Measurements from ENCODE around the gene SLC35G6. TPM values are rescaled to one million over a fixed set of nuclear protein-coding genes. Genes with fewer than 3 reads are reported as not detected.

The SLC35G6 gene
- total and polyA plus RNA-seq, 2 donors: 0.09 TPM; not detected in 1

DNA sequence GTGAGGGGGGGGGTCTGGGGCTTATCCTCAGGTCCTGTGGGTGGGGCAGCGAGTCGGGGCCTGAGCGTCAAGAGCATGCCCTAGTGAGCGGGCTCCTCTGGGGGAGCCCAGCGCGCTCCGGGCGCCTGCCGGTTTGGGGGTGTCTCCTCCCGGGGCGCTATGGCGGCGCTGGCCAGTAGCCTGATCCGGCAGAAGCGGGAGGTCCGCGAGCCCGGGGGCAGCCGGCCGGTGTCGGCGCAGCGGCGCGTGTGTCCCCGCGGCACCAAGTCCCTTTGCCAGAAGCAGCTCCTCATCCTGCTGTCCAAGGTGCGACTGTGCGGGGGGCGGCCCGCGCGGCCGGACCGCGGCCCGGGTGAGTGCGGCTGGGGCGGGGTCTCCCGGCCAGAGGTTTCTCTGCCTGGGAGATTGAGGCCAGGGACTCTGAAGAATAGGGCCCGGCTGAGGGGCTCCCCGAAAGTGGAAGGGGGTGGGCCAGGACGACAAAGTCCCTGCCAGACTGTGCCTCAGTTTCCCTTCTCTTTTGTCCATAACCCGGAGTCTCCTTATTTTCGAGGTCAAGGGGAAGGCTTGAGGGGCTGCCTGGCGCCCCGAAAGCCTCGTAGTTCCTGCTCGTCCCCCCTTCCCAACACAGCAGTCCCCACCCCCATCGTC is 41.7 kb upstream of the SLC35G6 start, which contains the start of gene FGF11:
Gene FGF11 (plus strand): TSS at position 51 of the 651 bp plus-strand sequence. CDS start 109 bp downstream, at position 160.
- Histone ChIP-seq H3K27ac (ENCODE audit: low read depth in 1 of 2, low read length in 1 of 2) (no peak within 1 kb of the TSS), H3K36me3 (ENCODE audit: control insufficient read depth in 2 of 2, insufficient read depth in 2 of 2, low read length in 1 of 2) (no peaks in the 10 kb centered on the region), H3K9me3 (ENCODE audit: control insufficient read depth in 2 of 2, insufficient read depth in 1 of 2, low read length in 1 of 2) (no peaks in the 10 kb centered on the region), H3K4me1 (ENCODE audit: control insufficient read depth in 2 of 2, insufficient read depth in 2 of 2, low read length in 2 of 2) (peaks cover 33 to 64% of the 10 kb centered on the region in 2 donors), H3K4me3 (ENCODE audit: low read length in 2 of 2) (peak within 1 kb of the TSS; percentile 25 to 43), H3K27me3 (ENCODE audit: control insufficient read depth in 2 of 2, insufficient read depth in 1 of 2, low read length in 1 of 2) (peaks cover 60 to 88% of the 10 kb centered on the region in 2 donors)
- DNase-seq (ENCODE audit: low read depth in 6 of 9, low spot score in 9 of 9): no peak
- WGBS: 5% methylated on average over 50 of the region's 50 CpGs

DNA sequence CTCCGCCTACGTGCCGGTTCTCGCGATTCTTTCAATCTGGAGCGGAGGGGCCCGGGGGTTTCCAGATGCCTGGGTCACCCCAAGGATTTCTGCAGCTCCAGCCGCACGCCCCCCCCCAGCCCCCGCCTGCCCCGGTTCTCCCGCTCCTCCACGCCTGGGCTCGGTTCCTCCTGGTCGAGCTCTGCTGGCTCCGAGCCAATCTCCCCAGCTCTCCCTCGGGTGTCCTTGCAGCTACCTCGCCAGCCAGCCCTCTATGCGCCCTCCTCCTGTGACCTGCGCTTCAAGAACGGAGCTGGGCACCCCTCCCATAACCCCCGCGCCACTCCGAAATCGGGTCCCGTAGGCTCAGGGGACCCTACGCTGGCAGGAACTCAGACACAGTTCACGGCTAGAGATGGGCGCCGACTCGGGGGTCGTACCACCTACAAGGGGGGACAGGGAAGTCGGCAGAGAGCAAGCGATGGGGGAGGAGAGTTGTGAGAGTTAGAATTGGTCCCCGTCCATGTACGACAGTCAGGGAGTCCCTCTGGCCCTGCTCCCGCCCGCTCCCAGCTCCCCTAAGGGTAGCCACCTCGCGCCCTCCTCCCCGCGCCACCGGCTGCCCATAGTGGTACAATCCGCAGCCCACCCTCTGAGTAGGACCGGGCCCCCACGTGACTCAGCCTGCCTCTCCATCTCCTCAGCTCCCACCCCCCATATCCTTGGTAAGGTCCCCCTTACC is 41.0 kb upstream of the SLC35G6 start:
- Histone ChIP-seq H3K9me3 (ENCODE audit: control insufficient read depth in 2 of 2, insufficient read depth in 1 of 2, low read length in 1 of 2) (peaks cover 0 to 3% of the 10 kb centered on the region in 2 donors), H3K4me3 (ENCODE audit: low read length in 2 of 2) (peak overlapping the region; percentile 25), H3K27ac (ENCODE audit: low read depth in 1 of 2, low read length in 1 of 2) (no peak overlapping the region), H3K27me3 (ENCODE audit: control insufficient read depth in 2 of 2, insufficient read depth in 1 of 2, low read length in 1 of 2) (peaks cover 64 to 95% of the 10 kb centered on the region in 2 donors), H3K36me3 (ENCODE audit: control insufficient read depth in 2 of 2, insufficient read depth in 2 of 2, low read length in 1 of 2) (no peaks in the 10 kb centered on the region), H3K4me1 (ENCODE audit: control insufficient read depth in 2 of 2, insufficient read depth in 2 of 2, low read length in 2 of 2) (peaks cover 40 to 70% of the 10 kb centered on the region in 2 donors)
- peak in 2 of 9 donors; percentile 21 to 38 for DNase-seq (ENCODE audit: low read depth in 6 of 9, low spot score in 9 of 9)
- WGBS: 2% methylated on average over 46 of the region's 46 CpGs

DNA sequence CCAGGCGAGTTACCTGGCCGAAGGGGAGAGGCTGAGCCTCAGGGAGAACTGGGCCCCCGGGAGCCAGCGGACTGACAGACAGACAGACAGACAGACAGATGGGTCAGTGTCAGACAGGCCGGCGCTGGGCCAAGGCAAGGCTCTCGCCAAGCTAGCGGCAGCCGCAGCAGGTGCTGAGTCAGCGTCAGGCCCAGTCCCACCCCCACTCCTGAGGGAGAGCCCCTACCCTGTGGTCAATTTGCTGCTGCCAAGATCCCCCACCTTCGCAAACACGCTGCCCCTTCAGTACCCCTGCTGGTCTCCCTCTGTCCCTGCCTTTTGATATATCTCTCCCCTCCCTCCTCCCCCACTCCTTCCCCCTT is 40.4 kb upstream of the SLC35G6 start:
- H3K4me3 ChIP-seq (ENCODE audit: low read length in 2 of 2): peak overlapping the region in 1 of 2 donors; percentile 25
- peaks cover 43 to 70% of the 10 kb centered on the region in 2 donors for H3K4me1 ChIP-seq (ENCODE audit: control insufficient read depth in 2 of 2, insufficient read depth in 2 of 2, low read length in 2 of 2)

DNA sequence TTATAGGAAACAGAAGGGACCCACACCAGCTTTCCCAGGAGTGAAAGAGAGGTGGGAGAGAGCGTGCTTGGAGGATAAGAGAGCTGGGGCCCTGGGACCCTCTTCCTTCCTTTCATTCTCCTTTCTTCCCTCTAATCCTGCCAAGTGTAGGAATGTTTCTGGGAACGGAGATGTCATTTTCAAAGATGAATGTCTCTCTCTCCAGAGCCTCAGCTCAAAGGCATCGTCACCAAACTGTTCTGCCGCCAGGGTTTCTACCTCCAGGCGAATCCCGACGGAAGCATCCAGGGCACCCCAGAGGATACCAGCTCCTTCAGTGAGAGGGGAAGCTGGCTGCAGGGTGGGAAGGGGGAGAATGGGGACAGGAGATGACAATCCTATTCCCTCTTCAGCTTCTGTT is 40.0 kb upstream of the SLC35G6 start:
- H3K4me3 ChIP-seq (ENCODE audit: low read length in 2 of 2): no peak overlapping the region
- H3K4me1 ChIP-seq (ENCODE audit: control insufficient read depth in 2 of 2, insufficient read depth in 2 of 2, low read length in 2 of 2): peaks cover 40 to 70% of the 10 kb centered on the region in 2 donors
- no peak overlapping the region for H3K27ac ChIP-seq (ENCODE audit: low read depth in 1 of 2, low read length in 1 of 2)
- peaks cover 65 to 99% of the 10 kb centered on the region in 2 donors for H3K27me3 ChIP-seq (ENCODE audit: control insufficient read depth in 2 of 2, insufficient read depth in 1 of 2, low read length in 1 of 2)
- no peak for DNase-seq (ENCODE audit: low read depth in 6 of 9, low spot score in 9 of 9)
- no peaks in the 10 kb centered on the region for H3K36me3 ChIP-seq (ENCODE audit: control insufficient read depth in 2 of 2, insufficient read depth in 2 of 2, low read length in 1 of 2)
- H3K9me3 ChIP-seq (ENCODE audit: control insufficient read depth in 2 of 2, insufficient read depth in 1 of 2, low read length in 1 of 2): peaks cover 0 to 7% of the 10 kb centered on the region in 2 donors
- WGBS: 93% methylated on average over 7 of the region's 7 CpGs

More for the DNA sequence above, 40.4 kb upstream of the SLC35G6 start:
- Histone ChIP-seq H3K27me3 (ENCODE audit: control insufficient read depth in 2 of 2, insufficient read depth in 1 of 2, low read length in 1 of 2) (peaks cover 65 to 99% of the 10 kb centered on the region in 2 donors), H3K27ac (ENCODE audit: low read depth in 1 of 2, low read length in 1 of 2) (no peak overlapping the region), H3K36me3 (ENCODE audit: control insufficient read depth in 2 of 2, insufficient read depth in 2 of 2, low read length in 1 of 2) (no peaks in the 10 kb centered on the region), H3K9me3 (ENCODE audit: control insufficient read depth in 2 of 2, insufficient read depth in 1 of 2, low read length in 1 of 2) (peaks cover 0 to 7% of the 10 kb centered on the region in 2 donors)
- DNase-seq (ENCODE audit: low read depth in 6 of 9, low spot score in 9 of 9): peak in 1 of 9 donors; percentile 12
- WGBS: 8% methylated on average over 12 of the region's 12 CpGs

DNA sequence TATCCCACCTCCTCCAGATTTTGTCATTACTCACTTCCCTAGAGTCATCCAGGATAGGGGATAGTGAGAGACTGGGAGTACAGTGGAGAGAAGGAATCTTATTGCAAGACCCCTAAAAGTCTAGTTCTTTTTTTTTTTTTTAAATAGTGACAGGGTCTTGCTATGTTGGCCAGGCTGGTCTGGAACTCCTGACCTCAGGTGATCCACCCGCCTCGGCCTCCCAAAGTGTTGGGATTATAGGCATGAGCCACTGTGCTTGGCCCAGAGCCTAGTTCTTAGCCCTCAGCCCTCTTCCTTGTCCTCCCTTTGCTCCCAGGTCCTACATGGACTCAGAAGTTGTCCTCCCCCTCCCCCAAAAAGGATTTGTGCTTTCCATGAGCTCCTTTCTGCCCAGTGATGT is 39.1 kb upstream of the SLC35G6 start:
- H3K36me3 ChIP-seq (ENCODE audit: control insufficient read depth in 2 of 2, insufficient read depth in 2 of 2, low read length in 1 of 2): no peaks in the 10 kb centered on the region

DNA sequence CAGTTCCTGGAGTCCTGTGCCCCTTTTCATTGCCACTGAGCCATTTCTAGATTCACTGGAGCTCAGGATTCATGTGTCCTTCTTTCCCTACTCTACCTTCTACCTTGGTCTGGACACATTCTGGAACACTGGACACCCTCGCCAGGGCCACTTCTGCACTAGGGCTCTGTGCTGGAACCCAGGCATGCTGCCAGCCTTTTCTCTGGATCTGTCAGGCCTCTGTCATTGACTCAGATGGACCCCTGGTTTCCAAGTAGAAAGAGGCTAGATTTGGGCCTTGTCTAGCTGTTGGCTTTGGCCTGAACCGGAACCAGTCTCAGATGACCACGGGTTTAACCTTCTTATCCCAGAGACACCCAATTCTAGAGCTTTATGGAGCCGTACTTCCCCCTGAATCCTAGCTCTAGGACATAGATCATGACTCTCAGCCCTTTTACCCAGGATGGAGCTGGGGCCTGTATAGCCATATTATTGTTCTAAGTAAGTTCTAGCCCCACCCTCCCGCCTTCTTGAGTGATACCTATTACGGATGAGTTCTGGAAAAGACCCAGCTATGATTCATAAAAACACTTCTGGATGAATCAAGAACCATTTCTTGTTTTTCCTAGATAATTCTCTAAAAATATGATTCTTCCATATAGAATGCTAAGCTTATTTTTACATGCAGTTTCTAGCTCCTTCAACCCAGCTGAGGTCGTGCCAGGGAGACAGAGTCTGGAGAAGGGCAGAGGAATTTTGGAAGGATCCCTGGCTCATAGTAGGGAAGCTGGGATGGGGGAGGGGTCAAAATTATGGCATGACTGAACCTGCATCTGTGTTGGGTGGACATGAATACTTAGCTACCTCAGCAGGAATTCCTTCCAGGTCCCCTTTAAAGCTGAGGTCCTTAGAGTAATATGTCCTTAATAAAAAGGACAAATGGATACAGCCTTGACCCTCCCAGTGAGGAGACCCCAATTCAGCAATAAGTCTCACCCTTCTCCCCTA is 37.5 kb upstream of the SLC35G6 start:
- H3K4me3 ChIP-seq (ENCODE audit: low read length in 2 of 2): no peak overlapping the region
- H3K27ac ChIP-seq (ENCODE audit: low read depth in 1 of 2, low read length in 1 of 2): peak overlapping the region in 1 of 2 donors; percentile 8
- H3K4me1 ChIP-seq (ENCODE audit: control insufficient read depth in 2 of 2, insufficient read depth in 2 of 2, low read length in 2 of 2): peaks cover 24 to 51% of the 10 kb centered on the region in 2 donors
- peaks cover 0 to 7% of the 10 kb centered on the region in 2 donors for H3K9me3 ChIP-seq (ENCODE audit: control insufficient read depth in 2 of 2, insufficient read depth in 1 of 2, low read length in 1 of 2)
- peaks cover 63 to 98% of the 10 kb centered on the region in 2 donors for H3K27me3 ChIP-seq (ENCODE audit: control insufficient read depth in 2 of 2, insufficient read depth in 1 of 2, low read length in 1 of 2)
- no peak for DNase-seq (ENCODE audit: low read depth in 6 of 9, low spot score in 9 of 9)
- 81% methylated on average over 7 of the region's 7 CpGs for WGBS
- no peaks in the 10 kb centered on the region for H3K36me3 ChIP-seq (ENCODE audit: control insufficient read depth in 2 of 2, insufficient read depth in 2 of 2, low read length in 1 of 2)

More for the DNA sequence above, 39.1 kb upstream of the SLC35G6 start:
- Histone ChIP-seq H3K27me3 (ENCODE audit: control insufficient read depth in 2 of 2, insufficient read depth in 1 of 2, low read length in 1 of 2) (peaks cover 72 to 100% of the 10 kb centered on the region in 2 donors), H3K27ac (ENCODE audit: low read depth in 1 of 2, low read length in 1 of 2) (no peak overlapping the region), H3K4me3 (ENCODE audit: low read length in 2 of 2) (no peak overlapping the region), H3K9me3 (ENCODE audit: control insufficient read depth in 2 of 2, insufficient read depth in 1 of 2, low read length in 1 of 2) (peaks cover 0 to 7% of the 10 kb centered on the region in 2 donors), H3K4me1 (ENCODE audit: control insufficient read depth in 2 of 2, insufficient read depth in 2 of 2, low read length in 2 of 2) (peaks cover 31 to 67% of the 10 kb centered on the region in 2 donors)
- WGBS: 93% methylated on average over 2 of the region's 2 CpGs
- DNase-seq (ENCODE audit: low read depth in 6 of 9, low spot score in 9 of 9): no peak

DNA sequence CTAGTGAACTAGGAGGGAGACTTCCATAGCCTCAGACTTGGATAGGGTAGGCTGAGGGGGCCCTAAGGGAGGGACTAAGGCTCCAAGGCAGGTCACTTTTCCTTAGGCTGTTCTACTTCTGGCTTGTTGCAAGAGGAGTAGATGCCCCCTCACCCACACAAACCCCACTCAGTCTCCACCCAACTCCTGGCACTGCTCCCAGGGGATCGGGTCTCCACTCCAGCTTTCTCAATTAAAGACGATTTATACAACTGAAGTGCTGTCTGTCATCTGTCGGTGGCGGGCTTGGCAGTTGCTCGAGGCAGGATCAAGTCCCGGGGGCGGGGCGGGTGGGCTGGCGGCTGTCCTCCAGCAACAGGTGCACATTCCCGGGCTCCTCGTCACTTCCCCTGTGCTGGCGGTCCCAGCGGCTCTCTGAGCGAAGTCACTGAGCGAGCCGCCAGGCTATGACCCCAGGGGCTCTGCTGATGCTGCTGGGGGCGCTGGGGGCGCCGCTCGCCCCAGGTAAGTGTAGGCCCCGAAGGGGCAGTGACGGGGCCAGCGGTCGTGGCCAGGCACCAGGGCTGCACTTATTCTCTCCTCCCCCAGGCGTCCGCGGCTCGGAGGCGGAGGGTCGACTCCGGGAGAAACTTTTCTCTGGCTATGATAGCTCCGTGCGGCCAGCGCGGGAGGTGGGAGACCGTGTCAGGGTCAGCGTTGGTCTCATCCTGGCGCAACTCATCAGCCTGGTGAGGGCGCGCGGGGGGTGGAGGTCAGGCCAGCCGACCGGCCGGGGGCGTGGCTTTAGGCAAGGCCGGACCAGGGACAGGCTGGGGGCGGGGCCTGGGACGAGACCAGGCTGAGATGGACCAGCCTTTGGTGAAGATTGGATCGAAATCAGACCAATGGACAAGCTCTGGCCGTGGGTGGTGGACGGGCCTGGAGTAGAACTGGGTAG is 36.3 kb upstream of the SLC35G6 start, which contains the start of gene CHRNB1:
Gene CHRNB1 (plus strand): TSS at position 380 of the 937 bp plus-strand sequence. CDS start 67 bp downstream, at position 447.
- H3K4me3 ChIP-seq (ENCODE audit: low read length in 2 of 2): peak within 1 kb of the TSS; percentile 1 to 45
- DNase-seq (ENCODE audit: low read depth in 6 of 9, low spot score in 9 of 9): peak in 5 of 9 donors; percentile 47 to 77 (median 63)
- no peak within 1 kb of the TSS for H3K27ac ChIP-seq (ENCODE audit: low read depth in 1 of 2, low read length in 1 of 2)
- peaks cover 0 to 7% of the 10 kb centered on the region in 2 donors for H3K9me3 ChIP-seq (ENCODE audit: control insufficient read depth in 2 of 2, insufficient read depth in 1 of 2, low read length in 1 of 2)
- H3K4me1 ChIP-seq (ENCODE audit: control insufficient read depth in 2 of 2, insufficient read depth in 2 of 2, low read length in 2 of 2): peaks cover 20 to 41% of the 10 kb centered on the region in 2 donors
- no peaks in the 10 kb centered on the region for H3K36me3 ChIP-seq (ENCODE audit: control insufficient read depth in 2 of 2, insufficient read depth in 2 of 2, low read length in 1 of 2)
- 2% methylated on average over 51 of the region's 51 CpGs for WGBS
- peaks cover 51 to 89% of the 10 kb centered on the region in 2 donors for H3K27me3 ChIP-seq (ENCODE audit: control insufficient read depth in 2 of 2, insufficient read depth in 1 of 2, low read length in 1 of 2)

DNA sequence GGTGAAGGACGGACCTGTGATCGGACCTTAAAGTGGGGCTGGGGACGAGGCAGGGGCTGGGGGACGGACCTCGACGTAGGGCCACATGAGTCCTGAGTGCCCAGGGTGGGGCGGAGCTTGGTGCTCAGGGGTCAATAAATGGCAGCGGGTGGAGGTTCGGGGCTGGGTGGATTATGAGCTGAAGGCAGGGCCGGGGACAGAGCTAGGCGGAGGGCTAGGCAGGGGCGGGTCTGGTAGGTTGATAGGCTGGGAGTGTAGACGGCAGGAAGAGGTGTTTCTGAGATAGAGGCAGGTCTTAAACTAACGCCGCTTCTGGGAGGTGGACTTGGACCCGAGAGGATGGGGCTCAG is 35.7 kb upstream of the SLC35G6 start:
- 4% methylated on average over 16 of the region's 16 CpGs for WGBS
- DNase-seq (ENCODE audit: low read depth in 6 of 9, low spot score in 9 of 9): peak in 1 of 9 donors; percentile 44
- H3K36me3 ChIP-seq (ENCODE audit: control insufficient read depth in 2 of 2, insufficient read depth in 2 of 2, low read length in 1 of 2): no peaks in the 10 kb centered on the region
- peak overlapping the region; percentile 1 to 45 for H3K4me3 ChIP-seq (ENCODE audit: low read length in 2 of 2)
- H3K4me1 ChIP-seq (ENCODE audit: control insufficient read depth in 2 of 2, insufficient read depth in 2 of 2, low read length in 2 of 2): peaks cover 18 to 34% of the 10 kb centered on the region in 2 donors
- H3K27me3 ChIP-seq (ENCODE audit: control insufficient read depth in 2 of 2, insufficient read depth in 1 of 2, low read length in 1 of 2): peaks cover 45 to 83% of the 10 kb centered on the region in 2 donors
- no peak overlapping the region for H3K27ac ChIP-seq (ENCODE audit: low read depth in 1 of 2, low read length in 1 of 2)
- H3K9me3 ChIP-seq (ENCODE audit: control insufficient read depth in 2 of 2, insufficient read depth in 1 of 2, low read length in 1 of 2): peaks cover 0 to 7% of the 10 kb centered on the region in 2 donors
